Upper lobe of left lung (tissue), 4 donors: ENCODE results near the gene HSPA4.

Experiments used
- CTCF ChIP-seq, 6 experiments: fragments of 450-650 bp in 4 of 6; fragments of 200-600 bp in 2 of 6; sonication (generic) in 2 of 6; IDR thresholded peaks; one replicate each; pipeline ENCODE4 v1.5.1; 2016 to 2019; ENCODE audit warnings: antibody characterized with exemption in 6 of 6
- EP300 ChIP-seq, 4 donors: sonication (generic); formaldehyde crosslinking; IDR thresholded peaks; one replicate each; pipeline ENCODE4 v1.5.1; 2017; ENCODE audit warnings: antibody characterized with exemption in 4 of 4, control low read depth in 2 of 4
- POLR2A ChIP-seq, 4 donors: fragments of 450-650 bp; IDR thresholded peaks; one replicate each; pipeline ENCODE4 v1.5.1; 2016 to 2017; ENCODE audit warnings: antibody characterized with exemption in 4 of 4, mild to moderate bottlenecking in 2 of 4

- no peak for TF ChIP-seq CTCF (IDR thresholded peaks at IDR 0.05)
- TF ChIP-seq POLR2A (IDR thresholded peaks at IDR 0.05): no peak
- no peak for TF ChIP-seq EP300 (IDR thresholded peaks at IDR 0.05)
These were observed 14.2 kb downstream of the HSPA4 start for GRCh38 chr5:133066045-133066444.
